Mucosa of stomach (tissue), 1 donor: Measurements from ENCODE around the gene KLHL6.

ENCODE experiments used
- H3K27me3 ChIP-seq: one replicate; pipeline ENCODE4 v1.7.0; 2013; ENCODE audit warnings: mild to moderate bottlenecking, low read length; ENCODE audit not compliant: control insufficient read depth, insufficient read depth
- H3K36me3 ChIP-seq: one replicate; pipeline ENCODE4 v1.7.0; 2013; ENCODE audit warnings: low read length; ENCODE audit not compliant: control insufficient read depth, insufficient read depth
- H3K4me1 ChIP-seq: one replicate; pipeline ENCODE4 v1.7.0; 2013; ENCODE audit warnings: mild to moderate bottlenecking, low read length; ENCODE audit not compliant: control insufficient read depth, insufficient read depth
- H3K4me3 ChIP-seq: one replicate; pipeline ENCODE4 v1.7.0; 2013; ENCODE audit warnings: low read length
- H3K9ac ChIP-seq: one replicate; pipeline ENCODE4 v1.7.0; 2013; ENCODE audit warnings: mild to moderate bottlenecking, low read length, moderate library complexity
- H3K9me3 ChIP-seq: one replicate; pipeline ENCODE4 v1.7.0; 2013; ENCODE audit warnings: mild to moderate bottlenecking, low read length, moderate library complexity; ENCODE audit not compliant: control insufficient read depth
- donor health status: Pancreatic carcinoma.

KLHL6 gene

DNA sequence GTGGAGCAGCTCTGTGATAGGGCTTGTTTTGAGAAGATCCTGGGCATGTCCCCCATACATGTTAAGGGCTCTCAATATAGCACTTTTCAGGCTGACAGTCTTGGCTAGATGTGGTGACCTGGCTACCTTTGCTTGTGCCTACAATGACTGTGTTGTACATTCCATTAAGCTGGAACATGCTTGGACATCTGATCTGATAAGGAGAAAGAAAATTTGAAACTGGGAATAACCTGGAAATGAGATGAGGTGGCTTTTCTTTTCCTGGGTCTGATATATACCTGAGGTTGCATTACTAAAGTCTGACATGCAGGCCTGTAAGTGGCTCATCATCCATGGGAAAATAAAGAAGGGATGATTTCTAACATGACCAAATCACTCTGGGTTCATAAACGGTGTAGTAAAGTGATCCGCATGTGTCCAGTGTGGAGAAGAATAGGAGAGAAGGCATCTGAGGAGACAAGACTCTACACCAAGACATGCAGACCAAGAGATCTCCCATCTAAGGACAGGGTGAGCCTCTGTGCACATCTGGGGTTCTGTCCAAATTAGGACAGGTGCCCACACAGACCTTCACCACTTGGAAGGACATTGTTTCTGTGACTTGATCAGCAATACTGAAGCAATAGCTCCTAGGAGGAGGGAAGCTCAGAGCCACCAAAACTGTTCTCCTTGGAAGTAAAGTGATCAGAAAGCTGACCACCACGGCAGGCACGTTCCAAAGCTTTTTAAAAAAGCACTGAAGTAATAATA lies 62.0 kb downstream of the KLHL6 start:
- H3K9me3 ChIP-seq = no peaks in the 10 kb centered on the region
- no peak overlapping the region for H3K9ac ChIP-seq
- H3K27me3 ChIP-seq = no peaks in the 10 kb centered on the region
- no peak overlapping the region for H3K4me3 ChIP-seq
- H3K4me1 ChIP-seq = peaks cover 26% of the 10 kb centered on the region
- no peaks in the 10 kb centered on the region for H3K36me3 ChIP-seq

DNA sequence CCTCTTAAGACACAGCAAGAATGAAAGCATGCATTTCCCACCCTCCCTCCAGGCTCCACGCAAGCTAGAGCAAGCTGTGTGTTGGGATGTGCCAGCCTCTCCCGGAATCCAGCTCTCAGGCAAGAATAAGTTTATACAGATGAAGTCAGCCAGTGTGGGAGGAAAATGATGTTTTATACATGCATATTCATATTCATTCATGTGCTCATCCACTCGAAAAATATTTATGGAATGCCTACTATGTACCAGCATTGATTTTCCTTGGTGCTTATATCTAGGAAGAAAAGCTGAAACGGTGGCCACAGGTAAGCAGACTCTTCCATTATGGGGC lies 62.7 kb downstream of the KLHL6 start:
- H3K4me3 ChIP-seq = no peak overlapping the region
- H3K27me3 ChIP-seq = no peaks in the 10 kb centered on the region
- peaks cover 26% of the 10 kb centered on the region for H3K4me1 ChIP-seq
- H3K36me3 ChIP-seq = no peaks in the 10 kb centered on the region
- H3K9ac ChIP-seq = no peak overlapping the region
- no peaks in the 10 kb centered on the region for H3K9me3 ChIP-seq

DNA sequence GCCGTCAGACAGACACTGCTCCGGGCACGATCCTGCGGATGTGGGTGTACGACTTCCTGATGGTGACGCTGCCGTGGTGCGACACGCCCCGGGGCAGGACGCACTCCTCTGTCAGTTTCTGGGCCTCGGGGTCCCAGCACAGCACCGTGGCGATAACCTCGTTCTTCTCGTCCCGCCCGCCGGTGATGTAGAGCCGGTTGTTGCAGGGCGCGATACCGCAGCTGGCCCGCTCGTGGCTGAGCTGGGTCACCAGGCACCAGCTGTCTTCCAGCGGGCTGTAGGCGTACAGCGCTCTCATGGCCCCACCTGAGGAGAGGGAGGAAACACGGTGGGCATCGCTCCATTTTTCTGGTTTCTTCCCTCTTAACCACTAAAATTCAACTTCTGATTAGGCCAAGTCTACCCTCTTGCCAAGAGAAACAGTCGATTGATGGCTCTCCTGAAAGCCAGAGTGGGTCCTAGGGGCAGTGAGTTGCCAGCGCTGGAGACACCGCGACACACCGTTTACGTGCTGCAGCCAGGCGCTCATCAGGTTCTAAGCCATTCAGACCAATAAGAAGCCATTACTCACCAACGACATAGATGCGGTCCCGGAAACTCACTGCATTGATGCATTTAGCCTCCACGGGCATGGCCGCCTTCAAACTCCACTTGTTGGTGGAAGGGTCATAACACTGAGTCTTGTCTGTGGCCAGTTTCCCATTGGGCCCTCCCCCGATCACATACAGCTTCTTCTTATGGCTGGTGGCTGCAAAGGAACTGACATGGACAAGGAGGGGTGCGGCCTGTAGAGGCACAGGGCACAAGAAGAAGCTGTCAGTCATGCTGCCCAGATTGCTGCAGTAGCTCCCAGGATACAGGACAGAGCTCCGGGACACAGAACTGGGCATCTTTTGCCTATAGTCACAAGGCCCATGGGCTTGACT lies 63.3 kb downstream of the KLHL6 start:
- Histone ChIP-seq H3K9me3 (no peaks in the 10 kb centered on the region), H3K27me3 (no peaks in the 10 kb centered on the region), H3K36me3 (no peaks in the 10 kb centered on the region), H3K4me1 (peaks cover 26% of the 10 kb centered on the region), H3K9ac (no peak overlapping the region), H3K4me3 (no peak overlapping the region)

DNA sequence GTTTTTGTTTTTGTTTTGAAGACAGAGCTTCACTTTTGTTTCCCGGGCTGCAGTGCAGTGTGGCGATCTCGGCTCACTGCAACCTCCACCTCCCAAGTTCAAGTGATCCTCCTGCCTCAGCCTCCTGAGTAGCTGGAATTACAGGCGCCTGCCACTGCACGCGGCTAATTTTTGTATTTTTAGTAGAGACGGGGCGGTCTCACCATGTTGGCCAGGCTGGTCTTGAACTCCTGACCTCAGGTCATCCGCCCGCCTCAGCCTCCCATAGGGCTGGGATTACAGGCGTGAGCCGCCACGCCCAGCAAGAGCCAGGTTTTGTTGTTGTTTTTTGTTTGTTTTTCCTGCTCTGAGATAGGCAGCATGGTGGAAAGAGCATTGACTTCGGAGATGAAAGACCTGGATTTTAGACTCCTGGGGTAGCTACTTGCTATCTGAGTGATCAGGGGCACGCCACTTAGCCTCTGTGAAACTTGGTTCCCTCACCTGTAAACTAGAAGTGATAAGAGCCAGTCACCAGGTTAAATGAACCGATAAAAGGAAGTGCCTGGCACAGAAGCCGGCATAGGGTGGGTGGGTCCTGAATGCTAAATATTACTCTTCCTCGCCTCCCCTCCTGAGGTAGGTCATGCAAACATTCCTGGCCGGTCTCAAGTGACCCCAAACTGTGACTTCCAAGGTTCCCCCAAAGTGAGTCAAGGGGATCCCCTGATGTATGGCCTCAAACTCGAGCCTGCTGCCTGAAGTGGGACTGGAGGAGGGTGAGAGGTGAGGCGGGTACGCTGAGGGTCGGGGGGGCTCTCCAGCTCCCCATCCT lies 64.2 kb downstream of the KLHL6 start:
- Histone ChIP-seq H3K9ac (peak overlapping the region; percentile 35), H3K27me3 (no peaks in the 10 kb centered on the region), H3K4me1 (peaks cover 26% of the 10 kb centered on the region), H3K9me3 (no peaks in the 10 kb centered on the region), H3K36me3 (no peaks in the 10 kb centered on the region), H3K4me3 (no peak overlapping the region)

DNA sequence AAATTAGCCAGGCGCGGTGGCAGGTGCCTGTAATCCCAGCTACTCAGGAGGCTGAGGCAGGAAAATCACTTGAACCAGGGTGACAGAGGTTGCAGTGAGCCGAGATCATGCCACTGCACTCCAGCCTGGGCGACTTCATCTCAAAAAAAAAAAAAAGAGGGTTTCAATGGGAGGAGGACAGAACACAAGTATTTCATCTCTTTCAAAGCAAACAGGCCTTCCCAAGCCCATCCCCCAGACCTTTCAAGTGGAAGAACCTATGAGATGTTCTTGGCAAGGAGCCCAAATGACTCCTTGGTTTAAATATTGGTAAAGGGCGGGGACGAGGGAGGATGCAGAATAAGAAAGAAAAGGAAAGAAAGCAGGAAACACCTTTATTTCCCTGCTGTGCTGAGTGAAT lies 64.9 kb downstream of the KLHL6 start:
- Histone ChIP-seq H3K27me3 (no peaks in the 10 kb centered on the region), H3K4me3 (no peak overlapping the region), H3K9ac (peak overlapping the region; percentile 35), H3K9me3 (no peaks in the 10 kb centered on the region), H3K36me3 (no peaks in the 10 kb centered on the region), H3K4me1 (peaks cover 26% of the 10 kb centered on the region)

DNA sequence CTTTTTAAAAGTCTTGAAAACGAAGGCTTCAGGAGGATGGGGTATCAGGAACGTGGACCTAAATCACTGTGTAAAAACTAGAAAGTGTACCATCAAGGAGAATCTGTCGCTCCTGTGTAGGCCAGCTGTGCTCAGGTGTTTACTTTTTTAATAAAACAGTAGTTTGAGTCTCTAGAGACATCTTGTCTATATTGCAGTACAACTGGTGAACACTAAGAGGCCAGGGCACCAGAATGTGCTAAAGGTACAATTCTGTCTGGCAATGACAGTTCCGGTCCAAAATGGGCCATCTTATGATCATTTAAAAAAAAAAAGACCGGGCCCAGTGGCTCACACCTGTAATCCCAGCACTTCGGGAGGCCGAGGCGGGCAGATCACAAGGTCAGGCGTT lies 65.3 kb downstream of the KLHL6 start:
- H3K9ac ChIP-seq = peak overlapping the region; percentile 7
- no peaks in the 10 kb centered on the region for H3K9me3 ChIP-seq
- no peaks in the 10 kb centered on the region for H3K36me3 ChIP-seq
- H3K4me1 ChIP-seq = peaks cover 26% of the 10 kb centered on the region
- H3K4me3 ChIP-seq = no peak overlapping the region
- H3K27me3 ChIP-seq = no peaks in the 10 kb centered on the region

DNA sequence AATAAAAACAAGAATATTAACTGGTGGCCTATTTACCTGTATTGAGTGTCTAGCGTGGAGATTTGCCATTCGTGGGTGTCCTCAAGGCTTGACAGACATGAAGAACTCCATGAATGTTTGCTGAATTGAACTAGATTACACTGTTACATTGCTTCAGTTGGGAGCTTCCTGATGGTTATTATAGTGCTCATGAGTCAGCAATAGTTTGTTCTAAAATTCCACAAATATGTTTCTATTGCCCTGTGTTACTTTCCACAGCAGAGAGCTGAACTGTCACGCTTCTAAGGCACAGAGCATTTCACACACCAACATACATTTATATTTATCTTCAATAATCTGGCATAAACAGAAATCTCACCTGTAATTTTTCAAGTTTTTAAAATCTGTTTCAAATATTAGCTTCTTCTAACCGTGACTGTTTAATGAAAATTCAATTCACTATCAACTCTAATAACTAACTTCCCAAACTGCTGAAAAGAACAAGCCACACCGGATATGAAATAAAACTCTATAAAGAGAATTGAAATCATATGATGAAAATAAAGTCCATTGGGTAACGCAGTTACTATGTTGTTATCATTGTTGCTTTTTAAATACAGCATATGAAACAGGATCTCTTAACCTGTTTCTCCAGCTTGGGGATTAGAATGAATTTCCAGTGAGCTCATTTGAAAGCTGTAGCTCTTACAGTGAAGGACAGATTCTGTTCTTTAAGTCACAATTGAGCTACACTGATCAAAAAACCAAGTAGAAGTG lies 65.9 kb downstream of the KLHL6 start:
- Histone ChIP-seq H3K27me3 (no peaks in the 10 kb centered on the region), H3K9me3 (no peaks in the 10 kb centered on the region), H3K4me3 (no peak overlapping the region), H3K36me3 (no peaks in the 10 kb centered on the region), H3K4me1 (peaks cover 26% of the 10 kb centered on the region), H3K9ac (peak overlapping the region; percentile 7)

DNA sequence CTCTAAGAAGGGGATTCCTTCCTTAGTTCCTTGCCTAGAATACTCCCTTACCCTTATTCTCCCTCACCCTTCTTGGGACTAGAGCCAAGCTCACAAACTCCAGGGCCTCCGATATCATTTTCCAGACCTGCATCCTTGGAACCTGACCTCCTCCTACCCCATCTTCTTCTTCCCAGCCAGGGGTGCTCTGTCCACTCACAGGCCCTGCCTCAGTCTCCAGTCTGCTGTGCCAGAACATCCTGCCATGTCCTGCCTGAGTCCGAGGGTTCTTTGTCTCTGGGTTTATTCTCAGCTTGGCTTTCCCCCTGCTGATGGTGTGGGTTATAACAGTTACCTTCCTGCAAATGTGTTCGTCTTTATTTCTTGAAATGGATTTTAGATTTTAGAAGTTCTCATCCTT lies 67.2 kb downstream of the KLHL6 start:
- H3K9ac ChIP-seq = no peak overlapping the region
- H3K27me3 ChIP-seq = no peaks in the 10 kb centered on the region
- H3K4me1 ChIP-seq = peaks cover 26% of the 10 kb centered on the region
- H3K36me3 ChIP-seq = no peaks in the 10 kb centered on the region
- H3K9me3 ChIP-seq = no peaks in the 10 kb centered on the region
- no peak overlapping the region for H3K4me3 ChIP-seq

DNA sequence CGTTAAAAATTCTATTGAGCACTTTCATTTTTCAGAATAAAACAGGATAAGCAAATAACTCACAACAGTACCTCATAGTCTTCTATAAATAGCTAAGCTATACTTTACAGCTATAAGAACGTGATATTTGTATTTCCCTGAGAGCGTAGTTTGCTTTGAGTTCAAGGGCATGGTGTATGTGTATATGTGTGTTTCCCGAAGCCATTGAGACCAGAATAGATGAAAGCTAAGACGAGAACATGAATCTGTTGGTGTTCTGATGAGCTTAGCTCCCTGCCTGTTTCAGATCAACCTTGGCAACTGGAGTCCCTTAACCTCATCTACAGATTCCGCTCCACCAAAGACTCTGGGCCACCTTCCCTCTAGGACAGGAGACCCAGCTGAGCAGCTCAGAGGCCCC lies 67.6 kb downstream of the KLHL6 start:
- peaks cover 26% of the 10 kb centered on the region for H3K4me1 ChIP-seq
- no peaks in the 10 kb centered on the region for H3K36me3 ChIP-seq
- H3K9ac ChIP-seq = no peak overlapping the region
- H3K9me3 ChIP-seq = no peaks in the 10 kb centered on the region
- no peaks in the 10 kb centered on the region for H3K27me3 ChIP-seq
- H3K4me3 ChIP-seq = no peak overlapping the region

DNA sequence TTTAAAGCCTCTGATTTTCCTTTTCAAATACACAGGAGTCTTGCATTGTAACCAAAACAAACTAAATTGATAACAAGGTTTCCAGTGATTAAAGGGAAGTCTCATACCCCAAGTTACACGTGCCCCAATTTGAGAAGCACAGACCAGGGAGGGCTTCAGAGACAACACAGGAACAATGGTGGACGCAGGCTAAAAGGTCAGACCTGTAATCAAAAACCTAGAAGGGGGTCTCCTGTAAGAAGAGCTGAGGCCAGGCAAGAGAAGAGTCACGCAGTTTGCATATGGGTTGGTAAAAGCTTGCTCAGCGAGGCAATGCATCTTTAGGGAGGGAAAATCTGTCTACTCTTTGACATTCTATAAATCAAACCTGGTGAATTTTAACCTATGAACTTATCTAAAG lies 68.5 kb downstream of the KLHL6 start:
- H3K36me3 ChIP-seq = no peaks in the 10 kb centered on the region
- no peaks in the 10 kb centered on the region for H3K27me3 ChIP-seq
- H3K4me1 ChIP-seq = peaks cover 26% of the 10 kb centered on the region
- no peaks in the 10 kb centered on the region for H3K9me3 ChIP-seq
- no peak overlapping the region for H3K4me3 ChIP-seq
- H3K9ac ChIP-seq = no peak overlapping the region

DNA sequence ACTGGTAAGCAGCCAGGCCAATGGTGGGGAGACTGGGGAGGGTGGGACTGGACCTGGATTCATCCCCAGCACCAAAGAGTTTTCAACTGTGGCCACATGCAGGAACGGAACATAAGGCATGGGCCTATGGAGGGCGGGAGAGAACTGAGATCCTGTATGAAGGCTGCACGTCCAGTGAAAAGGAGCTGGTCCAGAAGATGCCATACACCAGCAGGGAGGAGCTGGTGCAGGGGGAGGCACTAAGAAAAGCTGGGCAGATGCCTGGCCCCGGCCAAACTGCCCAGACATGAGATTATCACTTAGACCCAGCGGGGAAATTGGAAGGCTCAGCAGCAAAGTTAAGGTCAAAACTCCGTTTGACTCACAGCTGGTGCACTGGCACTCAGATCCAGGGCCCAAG lies 69.0 kb downstream of the KLHL6 start:
- no peak overlapping the region for H3K4me3 ChIP-seq
- H3K9me3 ChIP-seq = no peaks in the 10 kb centered on the region
- H3K27me3 ChIP-seq = no peaks in the 10 kb centered on the region
- peaks cover 22% of the 10 kb centered on the region for H3K4me1 ChIP-seq
- no peak overlapping the region for H3K9ac ChIP-seq
- H3K36me3 ChIP-seq = no peaks in the 10 kb centered on the region
